NCI-H187 treated with DMSO at 0.1 percent for 48 hours (cell line): ENCODE data around the gene LCE1F.

Source experiments
- DNase-seq: peaks from one replicate; lab custom pipeline; 2025; lab: John Stamatoyannopoulos, UW

The LCE1F gene, protein sequence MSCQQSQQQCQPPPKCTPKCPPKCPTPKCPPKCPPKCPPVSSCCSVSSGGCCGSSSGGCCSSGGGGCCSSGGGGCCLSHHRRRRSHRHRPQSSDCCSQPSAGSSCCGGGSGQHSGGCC

DNA sequence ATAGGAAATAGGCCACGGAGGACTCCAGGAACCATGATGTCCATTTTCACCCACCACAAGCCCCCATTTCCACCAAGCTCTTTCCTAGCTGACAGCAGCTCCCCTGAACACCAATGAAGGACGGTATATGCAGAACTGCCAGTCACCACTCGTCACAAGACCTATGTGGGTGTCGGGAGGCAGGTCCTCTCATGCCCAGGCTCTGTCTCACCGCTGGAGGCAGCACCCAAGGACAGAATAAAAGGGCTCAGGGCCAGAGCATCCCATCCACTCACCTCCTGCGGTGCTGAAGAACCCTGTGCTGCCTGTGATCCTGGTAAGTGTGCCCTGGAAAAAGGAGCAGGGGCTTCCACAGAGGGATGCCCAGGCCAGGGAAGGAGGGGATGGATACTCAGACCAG, at the start of gene LCE1F:
TSS of gene LCE1F (plus strand) at position 266 of the 400 bp plus-strand sequence. CDS start 1,232 bp downstream, outside the sequence.
- no peak for DNase-seq

DNA sequence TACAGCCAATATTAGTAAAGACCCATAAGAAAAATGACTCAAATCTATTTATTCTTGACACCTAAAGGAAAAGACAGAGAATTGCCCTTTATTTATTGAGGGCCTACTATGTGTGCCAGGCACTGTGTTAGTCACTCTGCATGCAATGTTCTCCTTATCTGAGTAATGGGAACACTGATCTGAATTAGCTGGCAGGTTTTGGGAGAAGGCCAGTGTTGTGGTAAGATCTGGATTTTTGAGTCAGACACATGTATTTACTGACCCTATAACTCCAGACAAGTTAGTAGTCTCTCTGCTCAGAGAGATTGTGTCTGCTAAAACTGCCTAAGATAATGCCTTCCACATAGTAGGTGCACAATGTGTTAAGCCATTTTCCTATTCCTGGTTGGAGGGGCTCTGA, 49.7 kb upstream of the LCE1F start:
- no peak for DNase-seq

DNA sequence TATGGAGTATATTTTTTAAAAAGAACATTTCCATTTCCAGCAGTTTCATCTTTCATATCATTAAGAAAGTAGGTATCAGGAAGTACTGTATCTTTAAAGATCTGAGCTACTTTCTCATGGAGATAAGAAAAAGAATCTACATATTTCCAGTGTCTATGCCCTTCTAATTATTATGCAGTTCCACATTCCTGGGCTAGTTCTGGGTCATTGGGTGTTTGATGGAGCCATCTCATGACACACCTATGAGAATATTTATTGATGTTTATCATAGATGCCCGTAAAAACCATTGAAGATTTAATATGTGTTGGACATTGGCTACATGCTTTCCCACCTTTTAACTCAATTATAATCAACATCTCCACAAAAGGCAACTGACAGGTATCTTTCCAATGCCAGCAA, 46.0 kb upstream of the LCE1F start:
- DNase-seq, result no peak

DNA sequence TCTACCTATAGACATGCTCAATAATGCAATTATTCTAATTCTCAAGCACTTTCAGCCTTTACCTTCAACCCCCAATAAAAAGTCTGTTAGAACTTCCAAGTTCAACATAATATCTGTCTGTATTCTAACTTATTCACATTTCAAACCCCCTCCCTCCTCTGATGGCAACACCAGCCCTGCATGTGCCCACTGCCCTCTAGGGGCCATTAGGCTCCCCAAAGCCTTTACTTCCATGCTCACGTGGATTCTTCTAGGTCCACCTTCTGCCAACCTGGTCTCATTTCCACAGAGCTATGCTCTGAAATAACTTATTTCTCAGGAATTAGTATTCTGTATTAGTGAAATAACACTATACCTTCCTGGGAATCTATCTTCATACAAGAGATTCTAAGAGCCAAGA, 39.3 kb upstream of the LCE1F start:
- DNase-seq, result no peak

DNA sequence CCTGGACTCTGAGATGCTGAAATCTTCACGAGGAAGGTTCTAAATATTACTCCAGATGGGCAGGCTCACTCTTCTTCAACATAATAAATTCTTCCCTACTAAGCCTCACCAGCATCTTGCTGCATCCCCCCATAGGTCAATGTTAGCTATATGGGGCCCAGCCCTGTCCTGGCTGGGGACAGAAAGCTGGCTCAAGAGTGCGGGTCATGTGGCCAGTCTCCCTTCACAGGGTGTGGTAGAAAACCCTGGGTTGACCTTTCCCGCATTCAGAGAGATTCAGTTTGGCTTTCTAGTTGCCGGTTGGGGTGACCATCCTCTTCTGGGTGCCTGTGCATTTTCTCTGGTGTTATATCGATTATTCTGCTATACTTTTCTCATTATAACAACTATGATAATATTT, 36.9 kb upstream of the LCE1F start:
- no peak for DNase-seq

DNA sequence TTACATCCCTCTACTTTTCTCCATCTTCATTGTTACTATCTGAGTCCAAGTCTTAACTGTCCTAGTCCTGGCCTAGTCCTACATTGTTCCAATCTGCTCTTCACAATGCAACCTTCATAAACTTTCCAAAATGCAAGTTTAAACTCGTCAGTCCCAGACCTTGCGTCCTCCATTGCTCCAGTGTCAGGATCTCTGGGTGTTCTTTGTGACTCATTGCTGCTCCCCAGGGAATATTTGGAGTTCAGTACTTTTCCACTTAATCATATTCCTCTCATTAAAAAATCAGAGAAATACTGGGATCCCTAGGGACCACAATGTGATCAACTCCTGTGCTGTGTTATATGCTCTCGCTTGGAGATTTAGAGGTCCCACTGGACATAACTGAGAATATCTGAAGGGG, 35.1 kb upstream of the LCE1F start:
- DNase-seq, result no peak

DNA sequence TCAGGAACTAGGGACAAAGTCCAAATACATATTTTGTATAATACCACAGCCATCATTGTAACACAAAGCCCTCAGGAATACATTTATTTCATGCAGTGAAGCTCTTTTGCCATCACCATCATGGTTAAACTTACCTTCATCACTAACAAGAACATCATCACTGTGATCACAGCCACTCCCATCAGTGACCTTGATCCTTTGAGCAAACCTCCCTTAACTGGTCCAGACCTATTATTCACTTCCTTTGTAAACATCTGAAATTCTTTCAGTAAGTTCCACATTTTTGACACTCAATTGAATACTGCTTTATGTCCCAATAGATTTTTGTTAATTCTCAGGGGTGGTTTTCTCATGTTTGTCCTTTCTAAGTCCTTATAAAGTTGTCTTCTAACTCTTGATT, 33.3 kb upstream of the LCE1F start:
- DNase-seq, result no peak

DNA sequence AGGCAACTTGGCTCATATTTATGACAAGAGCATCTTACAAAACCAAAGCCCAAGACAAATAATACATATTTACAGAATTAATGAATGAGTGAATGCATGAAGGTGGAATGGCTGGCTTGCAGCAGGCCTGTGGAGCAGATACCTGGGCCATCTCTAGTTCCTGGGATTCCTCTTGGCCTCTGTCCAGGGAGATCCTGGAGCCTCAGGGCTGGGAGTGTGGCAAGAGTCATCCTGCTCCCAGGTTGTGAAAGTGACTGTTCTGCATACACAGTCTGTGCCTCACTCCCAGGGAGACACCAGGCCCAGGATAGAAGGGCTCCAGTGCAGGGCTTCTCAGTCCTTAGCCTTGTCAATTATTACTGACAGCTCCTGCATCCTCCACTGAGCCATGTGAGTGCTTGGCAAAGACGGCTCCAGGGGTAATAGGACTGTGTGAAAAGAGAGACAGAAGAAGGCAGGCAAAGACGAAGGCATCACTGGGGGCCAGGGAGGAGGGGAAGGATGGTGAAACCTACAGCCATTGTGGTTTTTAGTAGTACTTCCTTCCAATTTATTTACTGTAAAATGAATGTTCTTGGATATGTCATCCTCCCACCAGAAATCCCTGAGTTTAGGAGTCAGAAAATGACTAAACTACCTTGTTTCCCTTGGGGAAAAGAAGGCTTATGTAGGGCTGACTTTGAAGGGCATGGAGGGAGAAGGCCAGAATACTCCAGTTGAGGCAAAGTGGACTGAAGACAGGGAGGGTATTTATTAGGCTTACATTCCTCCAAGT, 31.4 kb upstream of the LCE1F start:
- DNase-seq, result no peak

DNA sequence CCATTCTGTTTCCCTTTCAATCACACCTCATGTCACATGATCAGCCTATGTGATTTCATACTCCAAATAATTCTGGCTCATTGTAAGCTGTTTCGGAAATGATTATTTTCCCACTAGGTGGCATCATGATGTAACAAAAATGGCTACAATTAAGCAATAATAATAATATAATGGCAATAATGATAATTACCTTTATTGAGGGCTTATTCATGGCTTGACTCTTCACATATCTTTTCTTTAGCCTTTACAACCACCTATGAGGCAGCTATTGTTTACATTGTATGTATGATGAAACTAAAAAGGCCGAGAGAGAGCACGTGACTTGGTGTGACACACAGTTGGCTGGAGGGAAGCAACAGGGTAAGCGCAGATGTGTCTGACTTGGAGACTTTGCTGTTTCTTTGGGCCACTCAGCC, 29.6 kb upstream of the LCE1F start:
- no peak for DNase-seq

DNA sequence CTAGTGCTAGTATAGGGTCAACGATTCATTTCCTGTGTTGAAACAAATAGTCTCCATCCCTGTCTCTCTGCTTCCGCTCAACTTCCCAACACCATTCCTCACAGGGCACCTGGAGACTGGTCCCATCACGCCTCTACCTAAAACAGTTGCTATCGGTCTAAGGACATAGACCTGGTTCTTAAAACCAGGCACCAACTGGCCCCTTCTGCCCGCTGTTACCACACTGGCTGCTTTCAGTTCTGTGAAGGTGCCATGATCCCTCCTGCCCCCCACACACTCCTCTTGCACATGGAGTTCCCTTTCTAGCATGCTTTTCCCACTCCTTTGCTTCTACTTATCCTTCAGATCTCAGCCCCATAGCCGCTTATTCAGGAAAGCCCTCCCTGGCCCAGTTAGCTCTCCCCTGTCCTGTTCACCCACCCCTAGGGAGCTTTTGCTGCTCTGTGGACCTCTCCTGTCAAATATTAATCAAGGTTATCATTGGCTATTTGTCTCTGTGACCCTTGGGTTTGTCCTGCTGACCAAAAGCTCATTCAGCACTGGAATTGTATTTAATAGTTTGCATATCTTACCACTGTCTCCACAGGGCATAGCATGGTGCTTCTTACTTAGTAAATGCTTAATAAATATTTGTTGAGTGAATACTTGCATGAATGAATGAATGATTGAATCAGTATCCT, 29.0 kb upstream of the LCE1F start:
- DNase-seq, result no peak

DNA sequence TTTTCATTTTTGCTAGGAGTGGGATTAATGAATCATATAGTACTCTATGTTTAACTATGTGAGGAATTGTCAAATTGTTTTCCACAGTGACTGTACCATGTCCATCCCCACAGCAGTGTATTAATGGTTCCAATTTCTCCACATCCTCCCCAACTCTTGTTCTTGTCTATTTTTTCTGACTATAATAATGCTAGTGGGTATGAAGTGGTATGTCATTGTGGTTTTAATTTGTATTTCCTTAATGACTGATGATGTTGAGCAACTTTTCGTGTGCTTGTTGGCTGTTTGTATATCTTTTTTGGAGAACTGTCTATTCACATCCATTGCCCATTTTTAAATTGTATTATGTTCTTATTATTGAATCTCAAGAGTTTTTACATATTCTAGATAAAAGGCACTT, 27.1 kb upstream of the LCE1F start:
- no peak for DNase-seq

DNA sequence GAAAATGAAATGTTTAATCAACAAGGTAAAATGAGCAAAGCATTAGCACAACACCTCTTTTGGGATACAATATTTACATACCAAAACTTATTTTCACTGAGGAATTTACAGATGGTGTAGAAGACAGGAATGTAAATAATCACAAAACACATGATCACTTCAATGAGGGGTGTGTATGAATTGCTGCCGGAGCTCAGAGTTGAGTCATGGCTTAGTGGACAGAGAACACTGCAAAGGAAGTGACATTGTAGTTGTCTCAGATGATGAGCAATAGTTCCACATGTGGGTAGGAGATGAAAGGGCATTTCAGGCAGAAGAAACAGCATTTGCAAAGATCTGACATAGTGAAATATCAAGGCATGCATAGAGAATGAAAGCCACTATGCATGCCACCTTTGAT, 22.7 kb upstream of the LCE1F start:
- no peak for DNase-seq

DNA sequence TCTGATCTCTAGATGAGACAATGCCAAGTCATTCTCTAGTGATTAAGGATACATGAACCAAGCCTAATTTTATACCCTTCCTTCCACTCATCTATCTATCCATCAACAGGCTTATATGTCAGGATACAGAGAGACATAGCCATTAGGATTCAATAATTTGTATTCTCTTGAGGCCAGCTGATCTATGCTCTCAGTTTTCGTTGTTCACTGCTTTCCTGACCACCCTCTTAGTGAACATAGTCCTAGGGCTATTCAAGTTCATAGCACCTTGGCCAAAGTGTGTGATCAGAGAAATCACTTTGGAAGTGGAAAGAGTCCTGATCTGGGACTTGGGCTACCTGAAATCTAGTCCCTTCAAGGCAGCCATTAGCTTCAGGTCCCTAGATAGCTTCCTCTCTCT, 21.4 kb upstream of the LCE1F start:
- no peak for DNase-seq

DNA sequence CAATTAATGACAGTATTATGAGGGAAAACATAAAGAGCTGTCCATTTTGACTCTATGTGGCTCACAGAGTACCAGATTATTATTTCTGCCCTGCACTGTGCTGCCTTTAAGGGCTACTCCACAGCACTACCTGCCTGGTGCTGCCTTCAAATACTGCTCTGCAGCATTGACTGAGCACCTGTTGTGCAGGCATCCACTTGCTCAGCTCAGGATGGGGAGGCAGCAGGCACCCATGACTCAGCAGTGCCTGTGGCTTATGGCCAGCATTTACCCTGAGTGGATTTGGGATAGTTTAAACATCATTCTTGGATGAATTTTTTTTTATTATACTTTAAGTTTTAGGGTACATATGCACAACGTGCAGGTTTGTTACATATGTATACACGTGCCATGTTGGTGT, 18.1 kb upstream of the LCE1F start:
- no peak for DNase-seq

DNA sequence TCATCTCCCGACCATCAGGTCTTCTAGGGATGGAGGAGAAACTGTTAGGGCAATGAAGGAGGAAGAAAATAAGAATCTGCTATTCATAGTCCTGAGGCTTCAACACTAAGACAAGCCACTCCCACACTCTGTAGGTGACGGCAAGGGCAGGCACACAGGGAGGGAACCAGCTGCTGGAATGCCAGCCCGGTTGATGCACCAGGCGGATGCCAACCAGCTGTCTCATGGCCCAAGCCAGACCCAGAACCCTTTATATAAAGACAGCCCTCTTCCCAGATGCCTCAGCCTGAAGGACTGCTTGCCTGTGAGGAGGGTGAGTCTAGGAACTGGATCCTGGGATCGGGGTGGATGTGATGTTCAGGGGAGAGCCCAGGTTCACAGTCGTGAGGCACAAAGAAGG, 17.2 kb upstream of the LCE1F start, which contains the start of gene KPRP:
TSS of gene KPRP (plus strand) at position 279 of the 400 bp plus-strand sequence. CDS start 1,564 bp downstream, outside the sequence.
- DNase-seq, result no peak

DNA sequence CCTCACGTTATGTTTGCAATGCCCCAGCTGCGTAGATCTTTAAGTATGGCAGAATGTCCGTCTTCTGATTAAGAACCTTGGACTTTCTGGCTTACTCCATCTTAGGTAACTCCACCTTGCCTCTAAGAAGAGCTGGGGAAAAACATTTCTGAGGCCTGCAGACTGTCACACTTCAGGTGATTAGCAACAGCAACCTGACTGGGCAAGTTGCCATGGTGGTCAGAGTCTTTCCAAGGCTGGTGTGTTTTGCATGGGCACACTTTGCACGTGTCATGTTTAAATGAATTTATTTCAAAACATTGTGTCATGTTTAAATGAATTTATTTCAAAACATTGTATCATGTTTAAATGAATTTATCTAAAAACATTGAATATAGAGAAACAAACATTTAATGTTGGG, 16.3 kb upstream of the LCE1F start:
- DNase-seq, result no peak

DNA sequence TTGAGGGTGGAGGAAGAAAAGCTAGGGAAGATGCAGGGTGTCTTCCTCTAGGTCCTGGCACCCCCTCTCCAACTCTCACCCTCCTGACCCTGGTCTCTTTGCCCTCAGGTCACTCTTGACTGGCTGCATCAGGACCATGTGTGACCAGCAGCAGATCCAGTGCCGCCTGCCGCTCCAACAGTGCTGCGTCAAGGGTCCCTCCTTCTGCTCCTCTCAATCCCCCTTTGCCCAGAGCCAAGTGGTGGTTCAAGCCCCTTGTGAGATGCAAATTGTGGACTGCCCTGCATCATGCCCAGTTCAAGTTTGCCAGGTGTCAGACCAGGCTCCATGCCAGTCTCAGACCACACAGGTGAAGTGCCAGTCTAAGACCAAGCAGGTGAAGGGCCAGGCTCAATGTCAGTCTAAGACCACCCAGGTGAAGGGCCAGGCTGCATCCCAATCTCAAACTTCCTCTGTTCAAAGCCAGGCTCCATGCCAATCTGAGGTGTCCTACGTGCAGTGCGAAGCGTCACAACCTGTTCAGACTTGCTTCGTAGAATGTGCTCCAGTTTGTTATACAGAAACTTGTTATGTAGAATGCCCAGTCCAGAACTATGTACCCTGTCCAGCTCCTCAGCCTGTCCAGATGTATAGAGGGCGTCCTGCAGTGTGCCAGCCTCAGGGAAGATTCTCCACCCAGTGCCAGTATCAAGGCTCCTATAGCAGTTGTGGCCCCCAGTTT, 15.3 kb upstream of the LCE1F start:
- DNase-seq, result no peak

DNA sequence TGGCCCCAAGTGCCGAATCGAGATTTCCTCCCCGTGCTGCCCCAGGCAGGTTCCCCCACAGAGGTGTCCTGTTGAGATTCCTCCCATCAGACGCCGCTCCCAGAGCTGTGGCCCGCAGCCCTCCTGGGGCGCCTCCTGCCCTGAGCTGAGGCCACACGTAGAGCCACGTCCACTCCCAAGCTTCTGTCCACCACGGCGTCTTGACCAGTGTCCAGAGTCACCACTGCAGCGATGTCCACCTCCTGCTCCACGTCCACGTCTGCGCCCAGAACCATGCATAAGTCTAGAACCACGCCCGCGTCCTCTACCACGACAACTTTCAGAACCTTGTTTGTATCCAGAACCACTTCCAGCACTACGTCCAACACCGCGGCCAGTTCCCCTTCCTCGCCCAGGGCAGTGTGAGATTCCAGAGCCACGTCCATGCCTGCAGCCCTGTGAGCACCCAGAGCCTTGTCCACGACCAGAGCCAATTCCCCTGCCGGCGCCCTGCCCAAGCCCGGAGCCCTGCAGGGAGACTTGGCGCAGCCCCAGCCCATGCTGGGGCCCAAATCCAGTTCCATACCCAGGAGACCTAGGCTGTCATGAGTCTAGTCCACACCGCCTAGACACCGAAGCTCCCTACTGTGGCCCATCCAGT, 14.3 kb upstream of the LCE1F start:
- no peak for DNase-seq

DNA sequence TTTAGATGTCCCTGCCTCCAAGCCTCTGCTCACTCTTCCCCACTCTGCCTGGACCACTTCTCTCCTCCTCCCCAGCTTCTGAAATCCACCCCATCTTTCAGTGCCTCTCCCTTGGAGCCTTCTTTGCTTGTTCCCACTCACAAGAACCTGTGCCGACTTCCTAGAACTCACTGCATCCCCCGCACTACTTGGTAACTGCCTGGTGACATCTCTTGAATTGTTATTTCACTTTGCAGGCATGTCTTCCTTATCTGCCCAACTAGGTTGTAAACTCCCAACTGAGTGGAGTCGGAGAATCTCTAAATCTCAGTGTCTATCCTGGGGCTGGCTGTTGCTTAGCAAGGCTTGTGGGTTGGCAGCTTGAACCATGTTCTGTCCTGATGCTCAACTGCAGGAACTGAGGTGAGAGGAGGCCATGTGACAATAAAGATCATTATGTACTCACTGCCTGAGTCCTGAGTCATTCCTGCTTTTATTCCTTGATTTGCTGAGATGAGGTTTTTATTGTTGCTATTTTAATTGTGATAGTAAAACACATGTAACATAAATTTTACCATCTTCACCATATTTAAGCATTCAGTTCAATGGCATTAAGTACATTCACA, 13.2 kb upstream of the LCE1F start:
- no peak for DNase-seq

DNA sequence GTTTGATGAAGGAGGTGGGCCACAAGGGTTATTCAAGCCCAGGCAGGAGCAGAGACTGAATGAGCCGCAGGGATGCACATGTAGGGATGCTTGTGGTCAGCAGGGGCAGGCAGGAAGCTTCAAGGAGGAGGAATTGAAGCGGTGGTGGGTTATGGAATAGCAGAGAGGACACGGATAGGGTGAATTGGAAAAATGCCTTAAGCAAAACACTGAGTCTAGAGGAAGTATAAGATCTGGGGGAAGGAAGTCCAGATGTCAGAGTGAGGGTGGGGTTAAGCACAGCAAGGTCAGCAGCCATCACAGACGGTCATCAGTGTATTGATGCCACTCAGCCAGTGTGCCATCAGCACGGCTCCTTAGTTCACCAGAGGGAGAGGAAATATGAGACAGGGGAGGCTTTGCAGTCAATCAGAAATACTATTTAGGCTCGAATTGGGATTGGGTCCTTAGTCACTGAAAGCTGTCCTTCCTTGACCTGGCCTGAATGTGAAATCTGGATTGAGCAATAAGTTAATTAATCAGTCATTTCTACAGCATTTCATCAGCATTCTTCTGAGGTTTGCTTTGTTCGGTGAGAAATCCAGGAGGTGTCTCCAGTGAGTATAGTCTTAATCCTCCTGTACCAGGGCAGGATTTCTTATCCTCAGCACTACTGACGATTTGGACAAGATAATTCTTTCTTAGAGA, 6.0 kb upstream of the LCE1F start:
- DNase-seq, result no peak

DNA sequence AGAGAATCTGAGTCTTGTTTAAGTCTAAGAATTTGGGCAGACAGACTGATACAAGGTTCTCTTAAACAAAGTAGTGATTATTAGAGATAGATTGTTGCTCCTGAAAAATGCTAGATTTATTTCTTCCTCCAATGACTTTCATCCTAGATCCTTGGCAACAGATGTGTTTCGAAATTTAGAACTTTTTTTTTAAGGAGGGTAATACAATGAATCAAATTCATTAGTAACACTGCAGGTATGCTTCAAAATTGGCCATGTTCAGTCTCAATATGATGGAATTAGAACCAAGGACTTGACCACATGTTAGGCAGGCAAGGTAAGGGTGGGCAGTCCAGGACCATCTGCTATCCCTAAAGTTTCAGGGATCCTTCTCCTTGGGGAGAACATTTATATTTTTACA, 4.5 kb upstream of the LCE1F start:
- DNase-seq, result no peak
